Measurements from ENCODE around the gene SAMD3. TPM values are rescaled to one million over a fixed set of nuclear protein-coding genes. Genes with fewer than 3 reads are reported as not detected.

Gene SAMD3
- total and polyA plus RNA-seq, 12 donors = 0.48 to 12.5 (median 4.4) TPM; not detected in 1

GRCh38 chr6:130229645-130230044 is 6.9 kb upstream of the SAMD3 start:
- DNase-seq = no peak
- Histone ChIP-seq H3K36me3 (replicated peaks in 1 of 2) (no peaks in the 10 kb centered on the region), H3K27ac (no peak overlapping the region), H3K9me3 (replicated peaks in 1 of 3) (no peaks in the 10 kb centered on the region), H3K27me3 (no peaks in the 10 kb centered on the region), H3K4me1 (replicated peaks in 1 of 2) (no peaks in the 10 kb centered on the region), H3K4me3 (no peak overlapping the region)
- intact Hi-C loops (cut with DNase I) = no loop called here
- 54 to 84% (median 76%) methylated on average over 4 of the region's 4 CpGs for WGBS, 4 donors
- TF ChIP-seq POLR2A (IDR thresholded peaks at IDR 0.05) (no peak), CTCF (IDR thresholded peaks at IDR 0.05) (no peak)

- Histone ChIP-seq H3K27me3 (no peaks in the 10 kb centered on the region), H3K4me3 (no peak overlapping the region), H3K4me1 (replicated peaks in 1 of 2) (no peaks in the 10 kb centered on the region), H3K9me3 (replicated peaks in 1 of 3) (no peaks in the 10 kb centered on the region), H3K27ac (no peak overlapping the region), H3K36me3 (replicated peaks in 1 of 2) (no peaks in the 10 kb centered on the region)
- 89 to 93% (median 91%) methylated on average over 5 of the region's 5 CpGs; no CpG with 5 or more reads in 1 of the 4 donors for WGBS, 4 donors
- no peak for DNase-seq
- intact Hi-C loops (cut with DNase I) = no loop called here
- TF ChIP-seq CTCF (IDR thresholded peaks at IDR 0.05) (no peak), POLR2A (IDR thresholded peaks at IDR 0.05) (no peak)
Observed at GRCh38 chr6:130223508-130223907, 757 bp upstream of the SAMD3 start.

GRCh38 chr6:130218134-130218533 is 4.6 kb downstream of the SAMD3 start:
- 78 to 88% (median 85%) methylated on average over 8 of the region's 8 CpGs for WGBS, 4 donors
- no peak for DNase-seq
- no peaks in the 10 kb centered on the region for H3K27me3 ChIP-seq
- H3K4me1 ChIP-seq (replicated peaks in 1 of 2) = no peaks in the 10 kb centered on the region
- no peak for TF ChIP-seq CTCF (IDR thresholded peaks at IDR 0.05)
- TF ChIP-seq POLR2A (IDR thresholded peaks at IDR 0.05) = no peak
- H3K4me3 ChIP-seq = no peak overlapping the region
- intact Hi-C loops (cut with DNase I) = no loop called here
- H3K36me3 ChIP-seq (replicated peaks in 1 of 2) = no peaks in the 10 kb centered on the region
- no peak overlapping the region for H3K27ac ChIP-seq
- H3K9me3 ChIP-seq (replicated peaks in 1 of 3) = no peaks in the 10 kb centered on the region

- TF ChIP-seq CTCF (IDR thresholded peaks at IDR 0.05) (no peak), POLR2A (IDR thresholded peaks at IDR 0.05) (no peak)
- no peaks in the 10 kb centered on the region for H3K36me3 ChIP-seq (replicated peaks in 1 of 2)
- no peaks in the 10 kb centered on the region for H3K9me3 ChIP-seq (replicated peaks in 1 of 3)
- 80 to 87% (median 84%) methylated on average over 4 of the region's 4 CpGs for WGBS, 4 donors
- no peaks in the 10 kb centered on the region for H3K4me1 ChIP-seq (replicated peaks in 1 of 2)
- H3K27me3 ChIP-seq = no peaks in the 10 kb centered on the region
- intact Hi-C loops (cut with DNase I) = no loop called here
- H3K4me3 ChIP-seq = no peak overlapping the region
- H3K27ac ChIP-seq = no peak overlapping the region
- DNase-seq = no peak
Observed at GRCh38 chr6:130216620-130217019, 6.1 kb downstream of the SAMD3 start.

All from adrenal gland (tissue), 12 donors.